Neural progenitor cell (in vitro differentiated cells): ENCODE data around the gene KIF16B. TPM values are rescaled to one million over a fixed set of nuclear protein-coding genes. Genes with fewer than 3 reads are reported as not detected.

Experiments used
- DNase-seq: peaks from one replicate; pipeline ENCODE4 v3.0.0-alpha.2; 2016; ENCODE audit warnings: low spot score
- H2AFZ ChIP-seq: fragments of 200-600 bp; sonication (generic); replicated peaks from 2 replicates; pipeline ENCODE4 v1.6.1; 2016; ENCODE audit warnings: antibody characterized with exemption
- H3F3A ChIP-seq: fragments of 200-600 bp; sonication (generic); 2 replicates; pipeline ENCODE4 v1.6.1; 2016; ENCODE audit warnings: antibody characterized with exemption, low read depth
- H3K27ac ChIP-seq: fragments of 200-600 bp; sonication (generic); 2 replicates; pipeline ENCODE4 v1.5.1; 2016; ENCODE audit warnings: mild to moderate bottlenecking
- H3K27me3 ChIP-seq: fragments of 200-600 bp; sonication (generic); 2 replicates; pipeline ENCODE4 v1.6.1; 2016; ENCODE audit warnings: mild to moderate bottlenecking, moderate library complexity
- H3K36me3 ChIP-seq: fragments of 200-600 bp; sonication (generic); 2 replicates; pipeline ENCODE4 v1.5.1; 2016
- H3K4me1 ChIP-seq: fragments of 200-600 bp; sonication (generic); 2 replicates; pipeline ENCODE4 v1.6.1; 2016; ENCODE audit warnings: mixed run types
- H3K4me2 ChIP-seq: fragments of 200-600 bp; sonication (generic); 2 replicates; pipeline ENCODE4 v1.6.1; 2016
- H3K4me3 ChIP-seq: fragments of 200-600 bp; sonication (generic); 2 replicates; pipeline ENCODE4 v1.5.1; 2016
- H3K79me2 ChIP-seq: fragments of 200-600 bp; sonication (generic); 2 replicates; pipeline ENCODE4 v1.6.1; 2016; ENCODE audit warnings: low read depth
- H3K9ac ChIP-seq: fragments of 200-600 bp; sonication (generic); 2 replicates; pipeline ENCODE4 v1.6.1; 2016
- H3K9me3 ChIP-seq: fragments of 200-600 bp; sonication (generic); 2 replicates; pipeline ENCODE4 v1.5.1; 2016; ENCODE audit warnings: low read depth
- H4K20me1 ChIP-seq: fragments of 200-600 bp; sonication (generic); 2 replicates; pipeline ENCODE4 v1.6.1; 2016; ENCODE audit warnings: low read depth
- H3K27ac Mint-ChIP-seq: 3 replicates; pipeline ENCODE4 v1.8.0; 2021; ENCODE audit warnings: mixed read lengths
- H3K27me3 Mint-ChIP-seq: 2 replicates; pipeline ENCODE4 v1.8.0; 2022; ENCODE audit warnings: low read depth, mild to moderate bottlenecking, inconsistent platforms, moderate library complexity, mixed read lengths; ENCODE audit not compliant: insufficient read depth
- H3K36me3 Mint-ChIP-seq: 3 replicates; pipeline ENCODE4 v1.8.0; 2021; ENCODE audit warnings: mixed read lengths
- H3K4me1 Mint-ChIP-seq: 3 replicates; pipeline ENCODE4 v1.8.0; 2021; ENCODE audit warnings: mixed read lengths
- H3K4me3 Mint-ChIP-seq: 3 replicates; pipeline ENCODE4 v1.8.0; 2021; ENCODE audit warnings: mild to moderate bottlenecking, moderate library complexity, mixed read lengths
- H3K9me3 Mint-ChIP-seq: 3 replicates; pipeline ENCODE4 v1.8.0; 2020; ENCODE audit warnings: mixed read lengths
- CTCF ChIP-seq: fragments of 200-600 bp; sonication (generic); IDR thresholded peaks from 2 replicates; pipeline ENCODE4 v1.5.1; 2017; ENCODE audit warnings: antibody characterized with exemption, mild to moderate bottlenecking
- EZH2 ChIP-seq: fragments of 200-600 bp; sonication (generic); IDR thresholded peaks from 2 replicates; pipeline ENCODE4 v1.6.1; 2017; ENCODE audit warnings: antibody characterized with exemption, mild to moderate bottlenecking, moderate library complexity
- EZH2phosphoT487 ChIP-seq: fragments of 200-600 bp; sonication (generic); IDR thresholded peaks from 2 replicates; pipeline ENCODE4 v1.6.1; 2017; ENCODE audit warnings: antibody characterized with exemption
- total RNA-seq: library from RNA; depleted of rRNA; stranded (reverse); fragments of >200 nt; gene quantifications from 2 replicates; pipeline ENCODE4 v1.2.3, GENCODE V29; 2015; ENCODE audit warnings: low replicate concordance

The KIF16B gene
- total RNA-seq, 1 donor from 2014 or later = 15.5 TPM

GRCh38 chr20:16457514-16457913 lies 115.7 kb downstream of the KIF16B start:
- no peaks in the 10 kb centered on the region for H3K36me3 ChIP-seq
- DNase-seq = no peak
- no peak overlapping the region for H3K4me3 ChIP-seq
- Mint-ChIP-seq H3K4me3 (no peak overlapping the region), H3K4me1 (no peaks in the 10 kb centered on the region), H3K27ac (no peak overlapping the region), H3K9me3 (peaks cover 3% of the 10 kb centered on the region), H3K27me3 (no peaks in the 10 kb centered on the region), H3K36me3 (peaks cover 1% of the 10 kb centered on the region)
- no peak overlapping the region for H3K27ac ChIP-seq
- no peak for TF ChIP-seq EZH2
- TF ChIP-seq CTCF = no peak
- no peak for TF ChIP-seq EZH2phosphoT487
- no peaks in the 10 kb centered on the region for H3K79me2 ChIP-seq
- H3K9ac ChIP-seq = no peak overlapping the region
- no peaks in the 10 kb centered on the region for H3K9me3 ChIP-seq
- H3F3A ChIP-seq = no peaks in the 10 kb centered on the region
- H3K4me2 ChIP-seq = no peak overlapping the region
- H3K27me3 ChIP-seq = no peaks in the 10 kb centered on the region
- H2AFZ ChIP-seq = no peak overlapping the region
- H4K20me1 ChIP-seq = no peaks in the 10 kb centered on the region
- H3K4me1 ChIP-seq = no peaks in the 10 kb centered on the region

GRCh38 chr20:16455324-16455723 lies 117.9 kb downstream of the KIF16B start:
- no peaks in the 10 kb centered on the region for H3K9me3 ChIP-seq
- no peaks in the 10 kb centered on the region for H3K4me1 ChIP-seq
- Mint-ChIP-seq H3K4me1 (no peaks in the 10 kb centered on the region), H3K4me3 (no peak overlapping the region), H3K36me3 (peaks cover 2% of the 10 kb centered on the region), H3K27ac (no peak overlapping the region), H3K9me3 (no peaks in the 10 kb centered on the region), H3K27me3 (no peaks in the 10 kb centered on the region)
- H4K20me1 ChIP-seq = no peaks in the 10 kb centered on the region
- no peak overlapping the region for H3K4me3 ChIP-seq
- H3F3A ChIP-seq = no peaks in the 10 kb centered on the region
- no peaks in the 10 kb centered on the region for H3K36me3 ChIP-seq
- H3K27ac ChIP-seq = no peak overlapping the region
- H3K9ac ChIP-seq = no peak overlapping the region
- H2AFZ ChIP-seq = no peak overlapping the region
- no peak for DNase-seq
- H3K79me2 ChIP-seq = no peaks in the 10 kb centered on the region
- no peak overlapping the region for H3K4me2 ChIP-seq
- TF ChIP-seq CTCF (no peak), EZH2 (no peak), EZH2phosphoT487 (no peak)
- H3K27me3 ChIP-seq = no peaks in the 10 kb centered on the region

GRCh38 chr20:16451982-16452381 lies 121.3 kb downstream of the KIF16B start:
- no peak overlapping the region for H3K27ac Mint-ChIP-seq
- no peaks in the 10 kb centered on the region for H3K9me3 ChIP-seq
- H3K27me3 Mint-ChIP-seq = no peaks in the 10 kb centered on the region
- no peak overlapping the region for H3K4me3 Mint-ChIP-seq
- H3K27me3 ChIP-seq = no peaks in the 10 kb centered on the region
- H3K27ac ChIP-seq = no peak overlapping the region
- TF ChIP-seq CTCF = no peak
- no peaks in the 10 kb centered on the region for H3K79me2 ChIP-seq
- H3K4me2 ChIP-seq = no peak overlapping the region
- no peak overlapping the region for H3K4me3 ChIP-seq
- H3K4me1 ChIP-seq = no peaks in the 10 kb centered on the region
- no peaks in the 10 kb centered on the region for H4K20me1 ChIP-seq
- H3K9me3 Mint-ChIP-seq = peaks cover 2% of the 10 kb centered on the region
- no peaks in the 10 kb centered on the region for H3K4me1 Mint-ChIP-seq
- no peak overlapping the region for H2AFZ ChIP-seq
- H3F3A ChIP-seq = no peaks in the 10 kb centered on the region
- DNase-seq = no peak
- no peaks in the 10 kb centered on the region for H3K36me3 ChIP-seq
- H3K36me3 Mint-ChIP-seq = peaks cover 4% of the 10 kb centered on the region
- H3K9ac ChIP-seq = no peak overlapping the region

GRCh38 chr20:16451001-16451400 lies 122.2 kb downstream of the KIF16B start:
- TF ChIP-seq EZH2 (no peak), EZH2phosphoT487 (no peak), CTCF (no peak)
- Mint-ChIP-seq H3K36me3 (peaks cover 4% of the 10 kb centered on the region), H3K27ac (no peak overlapping the region), H3K9me3 (peaks cover 2% of the 10 kb centered on the region), H3K4me1 (no peaks in the 10 kb centered on the region), H3K27me3 (no peaks in the 10 kb centered on the region), H3K4me3 (no peak overlapping the region)
- DNase-seq = no peak
- no peak overlapping the region for H3K9ac ChIP-seq
- H3K27me3 ChIP-seq = no peaks in the 10 kb centered on the region
- no peaks in the 10 kb centered on the region for H3K79me2 ChIP-seq
- H3K27ac ChIP-seq = no peak overlapping the region
- H3K4me3 ChIP-seq = no peak overlapping the region
- H3K4me2 ChIP-seq = no peak overlapping the region
- no peaks in the 10 kb centered on the region for H4K20me1 ChIP-seq
- H2AFZ ChIP-seq = no peak overlapping the region
- H3K9me3 ChIP-seq = no peaks in the 10 kb centered on the region
- H3K4me1 ChIP-seq = no peaks in the 10 kb centered on the region
- H3F3A ChIP-seq = no peaks in the 10 kb centered on the region
- no peaks in the 10 kb centered on the region for H3K36me3 ChIP-seq
